ENCODE results near the gene DEK. TPM values are rescaled to one million over a fixed set of nuclear protein-coding genes. Genes with fewer than 3 reads are reported as not detected.

DEK gene
- total and polyA plus RNA-seq, 2 of the 13 experiments (the other 11 are each of a cell fraction or from before 2014, with no cell fraction given) = 53.2 to 276 TPM

DNA sequence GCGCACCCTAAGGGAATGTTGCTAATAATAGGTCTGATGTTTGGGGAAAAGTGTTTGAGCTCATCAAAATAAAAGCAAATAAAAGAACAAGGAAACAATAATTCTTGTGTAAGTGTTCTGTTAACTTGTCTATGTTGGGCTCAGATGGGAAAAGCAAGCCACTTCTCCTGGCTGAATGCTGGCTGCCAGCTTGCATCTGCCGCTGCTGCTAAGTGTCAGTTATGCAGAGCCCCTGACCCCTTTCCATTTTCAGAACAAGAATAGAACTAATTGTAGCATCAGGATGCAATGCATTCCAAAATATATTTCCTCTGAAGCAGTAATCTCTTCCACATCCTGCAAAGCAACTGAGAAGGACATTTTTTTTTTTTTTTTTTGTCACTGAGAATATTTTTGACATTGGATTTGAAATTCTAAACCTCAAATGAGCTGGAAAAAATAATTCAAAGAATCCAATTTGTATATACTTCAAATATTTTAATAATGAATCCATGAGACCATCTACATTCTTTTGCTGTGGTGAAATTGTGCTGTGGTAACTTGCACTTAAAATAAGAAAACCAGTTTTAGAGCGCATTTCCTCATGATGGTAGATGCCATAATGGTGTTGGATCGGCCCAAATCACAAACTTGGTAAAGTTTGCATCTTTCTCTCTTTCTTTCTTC lies 43.9 kb upstream of the DEK start:
- TF ChIP-seq ZNF747 (CRISPR knock-in tag; IDR thresholded peaks at IDR 0.05; ENCODE audit: borderline replicate concordance) (no peak), NR2F6 (IDR thresholded peaks at IDR 0.05) (no peak), NR2F6 (CRISPR knock-in tag; IDR thresholded peaks at IDR 0.05) (no peak), ZNF232 (CRISPR knock-in tag; IDR thresholded peaks at IDR 0.05; ENCODE audit: borderline replicate concordance) (no peak)
- TF ChIP-seq, protein P1, sequence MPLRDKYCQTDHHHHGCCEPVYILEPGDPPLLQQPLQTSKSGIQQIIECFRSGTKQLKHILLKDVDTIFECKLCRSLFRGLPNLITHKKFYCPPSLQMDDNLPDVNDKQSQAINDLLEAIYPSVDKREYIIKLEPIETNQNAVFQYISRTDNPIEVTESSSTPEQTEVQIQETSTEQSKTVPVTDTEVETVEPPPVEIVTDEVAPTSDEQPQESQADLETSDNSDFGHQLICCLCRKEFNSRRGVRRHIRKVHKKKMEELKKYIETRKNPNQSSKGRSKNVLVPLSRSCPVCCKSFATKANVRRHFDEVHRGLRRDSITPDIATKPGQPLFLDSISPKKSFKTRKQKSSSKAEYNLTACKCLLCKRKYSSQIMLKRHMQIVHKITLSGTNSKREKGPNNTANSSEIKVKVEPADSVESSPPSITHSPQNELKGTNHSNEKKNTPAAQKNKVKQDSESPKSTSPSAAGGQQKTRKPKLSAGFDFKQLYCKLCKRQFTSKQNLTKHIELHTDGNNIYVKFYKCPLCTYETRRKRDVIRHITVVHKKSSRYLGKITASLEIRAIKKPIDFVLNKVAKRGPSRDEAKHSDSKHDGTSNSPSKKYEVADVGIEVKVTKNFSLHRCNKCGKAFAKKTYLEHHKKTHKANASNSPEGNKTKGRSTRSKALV (CRISPR knock-in tag; IDR thresholded peaks at IDR 0.05) = no peak
- H3K79me2 ChIP-seq (ENCODE audit: insufficient read depth, low read length) = no peaks in the 10 kb centered on the region
- in situ Hi-C loops (cut with HindIII; ENCODE audit: extremely low pct_ligation_motif_present, low pct_unique_long_range_greater_than_20kb) = loop anchor here (25.0 kb wide), 1 partner anchor 1146 kb away; no protein-coding TSS in a partner anchor
- ChIA-PET POLR2A (no interaction called here), CTCF (ENCODE audit: low intra/inter-chr PET ratio, low total read pairs) (no interaction called here)
- no peak overlapping the region for H3K9ac ChIP-seq (ENCODE audit: insufficient read depth, low read depth, low read length)
- no peak overlapping the region for H3K4me3 ChIP-seq (replicated peaks in 1 of 3; ENCODE audit: insufficient read depth in 1 of 3, low read depth in 2 of 3, low read length in 3 of 3)
- no TSS peak for BruUV-seq (replicated peaks)
- 67% methylated on average over 4 of the region's 4 CpGs for WGBS (ENCODE audit: low lambda C conversion rate)
- no peak overlapping the region for H3K27ac ChIP-seq (ENCODE audit: extremely low read length, insufficient read depth, low read length)
- no peak overlapping the region for H3K4me2 ChIP-seq (ENCODE audit: low read depth, low read length)
- ATAC-seq = no peak
- H3K36me3 ChIP-seq (replicated peaks in 1 of 2; ENCODE audit: control insufficient read depth in 1 of 2, insufficient read depth in 2 of 2, low read length in 2 of 2) = no peaks in the 10 kb centered on the region
- DNase-seq (ENCODE audit: low spot score) = no peak
- intact Hi-C loops (cut with micrococcal nuclease; ENCODE audit: unreplicated experiment) = no loop called here
- H2AFZ ChIP-seq (ENCODE audit: low read length) = no peak overlapping the region
- no peak for FAIRE-seq
- H3K4me1 ChIP-seq (ENCODE audit: insufficient read depth, low read length) = no peaks in the 10 kb centered on the region
- peaks cover 4% of the 10 kb centered on the region; the same call in 1 of the 2 replicates for H3K9me3 ChIP-seq (ENCODE audit: low read length)
- H4K20me1 ChIP-seq (ENCODE audit: insufficient read depth, low read length) = no peaks in the 10 kb centered on the region
- no peaks in the 10 kb centered on the region for H3K27me3 ChIP-seq (ENCODE audit: control insufficient read depth in 1 of 2, insufficient read depth in 2 of 2, low read length in 2 of 2)

DNA sequence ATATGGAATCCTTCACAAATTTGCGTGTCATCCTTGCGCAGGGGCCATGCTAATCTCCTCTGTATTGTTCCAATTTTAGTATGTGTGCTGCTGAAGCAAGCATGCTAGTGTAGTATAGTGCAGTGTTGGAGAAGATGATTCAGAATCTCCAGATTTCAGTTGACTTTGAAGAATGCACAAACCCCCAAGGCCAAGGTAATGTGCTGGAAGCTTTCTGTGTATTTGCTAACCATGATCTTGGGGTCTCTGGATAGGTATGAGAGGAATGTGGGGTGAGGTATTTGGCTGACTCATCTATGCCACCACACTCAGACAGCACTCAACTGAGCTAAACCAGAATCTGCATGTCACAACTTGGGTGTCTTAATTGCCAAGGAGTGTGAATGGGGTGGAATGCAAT lies 42.6 kb upstream of the DEK start:
- Histone ChIP-seq H2AFZ (ENCODE audit: low read length) (no peak overlapping the region), H3K36me3 (replicated peaks in 1 of 2; ENCODE audit: control insufficient read depth in 1 of 2, insufficient read depth in 2 of 2, low read length in 2 of 2) (no peaks in the 10 kb centered on the region), H3K79me2 (ENCODE audit: insufficient read depth, low read length) (no peaks in the 10 kb centered on the region), H3K4me1 (ENCODE audit: insufficient read depth, low read length) (peaks cover 5% of the 10 kb centered on the region; the same call in 1 of the 2 replicates), H3K27ac (ENCODE audit: extremely low read length, insufficient read depth, low read length) (no peak overlapping the region), H3K4me3 (replicated peaks in 1 of 3; ENCODE audit: insufficient read depth in 1 of 3, low read depth in 2 of 3, low read length in 3 of 3) (no peak overlapping the region), H3K4me2 (ENCODE audit: low read depth, low read length) (no peak overlapping the region), H3K9ac (ENCODE audit: insufficient read depth, low read depth, low read length) (no peak overlapping the region), H3K9me3 (ENCODE audit: low read length) (peaks cover 4% of the 10 kb centered on the region; the same call in 1 of the 2 replicates), H4K20me1 (ENCODE audit: insufficient read depth, low read length) (no peaks in the 10 kb centered on the region), H3K27me3 (ENCODE audit: control insufficient read depth in 1 of 2, insufficient read depth in 2 of 2, low read length in 2 of 2) (no peaks in the 10 kb centered on the region)
- in situ Hi-C loops (cut with HindIII; ENCODE audit: extremely low pct_ligation_motif_present, low pct_unique_long_range_greater_than_20kb) = loop anchor here (25.0 kb wide), 1 partner anchor 1145 kb away; no protein-coding TSS in a partner anchor
- ChIA-PET CTCF (ENCODE audit: low intra/inter-chr PET ratio, low total read pairs) (no interaction called here), POLR2A (no interaction called here)
- ATAC-seq = no peak
- BruUV-seq (replicated peaks) = no TSS peak
- 13% methylated on average over 2 of the region's 2 CpGs for WGBS (ENCODE audit: low lambda C conversion rate)
- DNase-seq (ENCODE audit: low spot score) = no peak
- intact Hi-C loops (cut with micrococcal nuclease; ENCODE audit: unreplicated experiment) = no loop called here
- no peak for FAIRE-seq
- TF ChIP-seq NFRKB (IDR thresholded peaks at IDR 0.05) = no peak
- TF ChIP-seq, protein P2, sequence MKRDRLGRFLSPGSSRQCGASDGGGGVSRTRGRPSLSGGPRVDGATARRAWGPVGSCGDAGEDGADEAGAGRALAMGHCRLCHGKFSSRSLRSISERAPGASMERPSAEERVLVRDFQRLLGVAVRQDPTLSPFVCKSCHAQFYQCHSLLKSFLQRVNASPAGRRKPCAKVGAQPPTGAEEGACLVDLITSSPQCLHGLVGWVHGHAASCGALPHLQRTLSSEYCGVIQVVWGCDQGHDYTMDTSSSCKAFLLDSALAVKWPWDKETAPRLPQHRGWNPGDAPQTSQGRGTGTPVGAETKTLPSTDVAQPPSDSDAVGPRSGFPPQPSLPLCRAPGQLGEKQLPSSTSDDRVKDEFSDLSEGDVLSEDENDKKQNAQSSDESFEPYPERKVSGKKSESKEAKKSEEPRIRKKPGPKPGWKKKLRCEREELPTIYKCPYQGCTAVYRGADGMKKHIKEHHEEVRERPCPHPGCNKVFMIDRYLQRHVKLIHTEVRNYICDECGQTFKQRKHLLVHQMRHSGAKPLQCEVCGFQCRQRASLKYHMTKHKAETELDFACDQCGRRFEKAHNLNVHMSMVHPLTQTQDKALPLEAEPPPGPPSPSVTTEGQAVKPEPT (CRISPR knock-in tag; IDR thresholded peaks at IDR 0.05; ENCODE audit: low read depth) = no peak
- TF ChIP-seq SCMH1 (CRISPR knock-in tag; IDR thresholded peaks at IDR 0.05; ENCODE audit: borderline replicate concordance) = no peak
- no peak for TF ChIP-seq ZZZ3 (CRISPR knock-in tag; IDR thresholded peaks at IDR 0.05; ENCODE audit: borderline replicate concordance)
- TF ChIP-seq ZNF446 (CRISPR knock-in tag; IDR thresholded peaks at IDR 0.05) = no peak
- TF ChIP-seq, protein P3, sequence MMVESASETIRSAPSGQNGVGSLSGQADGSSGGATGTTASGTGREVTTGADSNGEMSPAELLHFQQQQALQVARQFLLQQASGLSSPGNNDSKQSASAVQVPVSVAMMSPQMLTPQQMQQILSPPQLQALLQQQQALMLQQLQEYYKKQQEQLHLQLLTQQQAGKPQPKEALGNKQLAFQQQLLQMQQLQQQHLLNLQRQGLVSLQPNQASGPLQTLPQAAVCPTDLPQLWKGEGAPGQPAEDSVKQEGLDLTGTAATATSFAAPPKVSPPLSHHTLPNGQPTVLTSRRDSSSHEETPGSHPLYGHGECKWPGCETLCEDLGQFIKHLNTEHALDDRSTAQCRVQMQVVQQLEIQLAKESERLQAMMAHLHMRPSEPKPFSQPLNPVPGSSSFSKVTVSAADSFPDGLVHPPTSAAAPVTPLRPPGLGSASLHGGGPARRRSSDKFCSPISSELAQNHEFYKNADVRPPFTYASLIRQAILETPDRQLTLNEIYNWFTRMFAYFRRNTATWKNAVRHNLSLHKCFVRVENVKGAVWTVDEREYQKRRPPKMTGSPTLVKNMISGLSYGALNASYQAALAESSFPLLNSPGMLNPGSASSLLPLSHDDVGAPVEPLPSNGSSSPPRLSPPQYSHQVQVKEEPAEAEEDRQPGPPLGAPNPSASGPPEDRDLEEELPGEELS (CRISPR knock-in tag; IDR thresholded peaks at IDR 0.05) = no peak
- TF ChIP-seq ZNF879 (CRISPR knock-in tag; IDR thresholded peaks at IDR 0.05) = no peak
- TF ChIP-seq ZNF547 (CRISPR knock-in tag; IDR thresholded peaks at IDR 0.05) = no peak
- TF ChIP-seq KDM3A (CRISPR knock-in tag; IDR thresholded peaks at IDR 0.05; ENCODE audit: low read depth) = no peak
